Parathyroid adenoma (tissue), 2 donors: ENCODE results near the gene TRAPPC4.

ENCODE experiments used
- H2AFZ ChIP-seq: fragments of 300-600 bp; sonication (generic); one replicate; pipeline ENCODE4 v1.7.0; 2017; ENCODE audit warnings: antibody characterized with exemption, mild to moderate bottlenecking
- H3K27ac ChIP-seq: fragments of 300-600 bp; sonication (generic); one replicate; pipeline ENCODE4 v1.7.0; 2017
- H3K27me3 ChIP-seq: fragments of 300-600 bp; sonication (generic); one replicate; pipeline ENCODE4 v1.7.0; 2017; ENCODE audit warnings: low read length; ENCODE audit not compliant: control insufficient read depth, insufficient read depth
- H3K36me3 ChIP-seq: fragments of 300-600 bp; sonication (generic); one replicate; pipeline ENCODE4 v1.7.0; 2017; ENCODE audit warnings: low read length; ENCODE audit not compliant: control insufficient read depth, insufficient read depth
- H3K4me1 ChIP-seq: fragments of 300-600 bp; sonication (generic); one replicate; pipeline ENCODE4 v1.7.0; 2017; ENCODE audit warnings: control low read depth
- H3K4me2 ChIP-seq: fragments of 300-600 bp; sonication (generic); one replicate; pipeline ENCODE4 v1.7.0; 2017; ENCODE audit warnings: low read length
- H3K4me3 ChIP-seq: fragments of 300-600 bp; sonication (generic); one replicate; pipeline ENCODE4 v1.7.0; 2017; ENCODE audit warnings: low read depth, low read length
- H3K79me2 ChIP-seq: fragments of 300-600 bp; sonication (generic); one replicate; pipeline ENCODE4 v1.7.0; 2017; ENCODE audit warnings: control low read depth
- H3K9ac ChIP-seq: fragments of 300-600 bp; sonication (generic); one replicate; pipeline ENCODE4 v1.7.0; 2017; ENCODE audit warnings: mild to moderate bottlenecking
- H3K9me3 ChIP-seq: fragments of 300-600 bp; sonication (generic); one replicate; pipeline ENCODE4 v1.7.0; 2017; ENCODE audit warnings: low read length; ENCODE audit not compliant: control insufficient read depth
- CTCF ChIP-seq: fragments of 300-600 bp; sonication (generic); IDR thresholded peaks from one replicate; pipeline ENCODE4 v1.7.0; 2017; ENCODE audit warnings: antibody characterized with exemption, mild to moderate bottlenecking
- donor health status: primary hyperparathyroidism.

TRAPPC4 gene

GRCh38 chr11:119065369-119065768 lies 46.8 kb downstream of the TRAPPC4 start:
- Histone ChIP-seq H3K27ac (no peak overlapping the region), H3K36me3 (no peaks in the 10 kb centered on the region), H3K4me2 (no peak overlapping the region), H3K79me2 (peaks cover 4% of the 10 kb centered on the region), H3K4me3 (no peak overlapping the region), H2AFZ (no peak overlapping the region), H3K9ac (no peak overlapping the region), H3K27me3 (no peaks in the 10 kb centered on the region), H3K4me1 (no peaks in the 10 kb centered on the region), H3K9me3 (no peaks in the 10 kb centered on the region)
- TF ChIP-seq CTCF = no peak

GRCh38 chr11:119067371-119068222 lies 49.0 kb downstream of the TRAPPC4 start, which contains the start of gene VPS11:
Gene VPS11, plus strand, starts transcription at chr11:119067818. Its CDS starts 6 bp downstream, at chr11:119067824.
- Histone ChIP-seq H3K4me2 (peak within 1 kb of the TSS; percentile 74), H3K36me3 (no peaks in the 10 kb centered on the region), H3K9ac (peak within 1 kb of the TSS; percentile 80), H3K27me3 (no peaks in the 10 kb centered on the region), H3K27ac (peak within 1 kb of the TSS; percentile 87), H2AFZ (peak within 1 kb of the TSS; percentile 96), H3K4me3 (peak within 1 kb of the TSS; percentile 92), H3K79me2 (peaks cover 4% of the 10 kb centered on the region), H3K4me1 (no peaks in the 10 kb centered on the region), H3K9me3 (no peaks in the 10 kb centered on the region)
- no peak for TF ChIP-seq CTCF
